ENCODE results near the gene TASL.
"Not testable (repeated sequence)": the region's sequence is repeated elsewhere in the genome, so short reads cannot be mapped to it uniquely, and the experiment has no call there.

The TASL gene

GRCh38 chrX:30577362-30577991, at the start of gene TASL:
TSS of gene TASL (minus strand) at chrX:30577766. CDS start at chrX:30560355, 17,411 bp downstream.
- DNase-seq = no peak

GRCh38 chrX:30626402-30626801, 48.8 kb upstream of the TASL start:
- DNase-seq = no peak

GRCh38 chrX:30622361-30622760, 44.8 kb upstream of the TASL start:
- no peak for DNase-seq

GRCh38 chrX:30620980-30621618, 43.5 kb upstream of the TASL start:
- no peak for DNase-seq

- no peak for DNase-seq
Measured at GRCh38 chrX:30620125-30620524, 42.6 kb upstream of the TASL start.

- no peak for DNase-seq
Measured at GRCh38 chrX:30618160-30618765, 40.7 kb upstream of the TASL start.

- DNase-seq = no peak
Measured at GRCh38 chrX:30615229-30615628, 37.7 kb upstream of the TASL start.

- no peak for DNase-seq
Measured at GRCh38 chrX:30613721-30614120, 36.2 kb upstream of the TASL start.

GRCh38 chrX:30612250-30612655, 34.7 kb upstream of the TASL start:
- DNase-seq = no peak

- DNase-seq = no peak
Measured at GRCh38 chrX:30610026-30610425, 32.5 kb upstream of the TASL start.

- DNase-seq = no peak
Measured at GRCh38 chrX:30607155-30607554, 29.6 kb upstream of the TASL start.

GRCh38 chrX:30600269-30601176, 23.0 kb upstream of the TASL start:
- DNase-seq = not testable (repeated sequence)

- no peak for DNase-seq
Measured at GRCh38 chrX:30597216-30598012, 19.8 kb upstream of the TASL start.

GRCh38 chrX:30593440-30594200, 16.1 kb upstream of the TASL start:
- DNase-seq = no peak

- no peak for DNase-seq
Measured at GRCh38 chrX:30592831-30593230, 15.3 kb upstream of the TASL start.

- DNase-seq = no peak
Measured at GRCh38 chrX:30590368-30590767, 12.8 kb upstream of the TASL start.

- DNase-seq = no peak
Measured at GRCh38 chrX:30589146-30589888, 11.8 kb upstream of the TASL start.

- no peak for DNase-seq
Measured at GRCh38 chrX:30586516-30586915, 8.9 kb upstream of the TASL start.

GRCh38 chrX:30582664-30583063, 5.1 kb upstream of the TASL start:
- DNase-seq = no peak

- no peak for DNase-seq
Measured at GRCh38 chrX:30580641-30581040, 3.1 kb upstream of the TASL start.

GRCh38 chrX:30576881-30577280, 685 bp downstream of the TASL start:
- no peak for DNase-seq
